ENCODE results near the gene VSIR. TPM values are rescaled to one million over a fixed set of nuclear protein-coding genes. Genes with fewer than 3 reads are reported as not detected.

VSIR gene
- total and polyA plus RNA-seq, 3 donors from 2014 or later = 26.1 to 54.6 (median 54.4) TPM

DNA sequence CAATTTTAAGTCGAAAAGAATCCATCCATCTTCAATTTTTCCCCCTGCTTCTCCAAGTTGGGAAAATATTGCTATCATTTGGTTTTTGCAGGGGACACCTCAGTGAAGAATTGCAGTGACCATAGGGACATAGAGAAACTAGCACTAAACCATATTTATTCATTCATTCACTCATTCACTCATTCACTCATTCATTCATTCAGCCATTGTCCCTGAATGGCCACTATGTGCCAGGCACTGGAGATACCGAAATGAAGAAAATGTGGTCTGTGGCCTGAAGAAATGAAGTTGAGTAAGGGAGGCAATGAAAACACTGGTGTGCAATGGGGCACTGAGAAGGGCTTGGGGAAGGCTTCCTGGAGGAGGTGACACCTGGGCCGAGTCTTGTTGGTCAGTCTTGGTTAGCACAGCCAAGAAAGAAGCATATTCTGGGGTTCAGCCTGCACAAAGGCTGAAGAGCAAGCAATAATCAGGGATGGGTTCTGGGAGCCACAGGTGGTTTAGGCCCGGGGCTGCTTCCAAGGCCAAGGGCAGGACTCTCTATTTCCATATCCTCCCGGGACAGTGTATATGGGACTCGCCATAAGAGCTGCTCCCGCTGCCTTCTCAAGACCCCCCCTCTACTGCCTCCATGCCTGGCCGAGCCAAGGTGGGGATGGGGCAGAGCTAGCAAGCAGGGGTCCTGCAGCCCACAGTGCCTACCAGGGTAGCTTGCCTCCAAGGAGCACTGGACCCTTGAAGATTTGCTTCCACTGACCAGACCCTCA lies 28.2 kb downstream of the VSIR start:
- no peaks in the 10 kb centered on the region for H3K36me3 ChIP-seq (ENCODE audit: low read depth, missing control alignments)
- no peaks in the 10 kb centered on the region for H3K27me3 ChIP-seq
- no peak overlapping the region for H3K27ac ChIP-seq
- H3K4me1 ChIP-seq = peaks cover 33% of the 10 kb centered on the region
- 64 to 84% methylated on average over 4 to 8 of the region's 8 CpGs for WGBS, 2 donors
- TF ChIP-seq, protein P1, sequence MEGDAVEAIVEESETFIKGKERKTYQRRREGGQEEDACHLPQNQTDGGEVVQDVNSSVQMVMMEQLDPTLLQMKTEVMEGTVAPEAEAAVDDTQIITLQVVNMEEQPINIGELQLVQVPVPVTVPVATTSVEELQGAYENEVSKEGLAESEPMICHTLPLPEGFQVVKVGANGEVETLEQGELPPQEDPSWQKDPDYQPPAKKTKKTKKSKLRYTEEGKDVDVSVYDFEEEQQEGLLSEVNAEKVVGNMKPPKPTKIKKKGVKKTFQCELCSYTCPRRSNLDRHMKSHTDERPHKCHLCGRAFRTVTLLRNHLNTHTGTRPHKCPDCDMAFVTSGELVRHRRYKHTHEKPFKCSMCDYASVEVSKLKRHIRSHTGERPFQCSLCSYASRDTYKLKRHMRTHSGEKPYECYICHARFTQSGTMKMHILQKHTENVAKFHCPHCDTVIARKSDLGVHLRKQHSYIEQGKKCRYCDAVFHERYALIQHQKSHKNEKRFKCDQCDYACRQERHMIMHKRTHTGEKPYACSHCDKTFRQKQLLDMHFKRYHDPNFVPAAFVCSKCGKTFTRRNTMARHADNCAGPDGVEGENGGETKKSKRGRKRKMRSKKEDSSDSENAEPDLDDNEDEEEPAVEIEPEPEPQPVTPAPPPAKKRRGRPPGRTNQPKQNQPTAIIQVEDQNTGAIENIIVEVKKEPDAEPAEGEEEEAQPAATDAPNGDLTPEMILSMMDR (IDR thresholded peaks at IDR 0.05) = no peak
- TF ChIP-seq POLR2A (IDR thresholded peaks at IDR 0.05) = no peak
- intact Hi-C loops (cut with DNase I; ENCODE audit: low total_unique reads) = no loop called here
- H3K4me3 ChIP-seq = no peak overlapping the region
- DNase-seq = no peak
- no peaks in the 10 kb centered on the region for H3K9me3 ChIP-seq

GRCh38 chr10:71743866-71744265 lies 29.5 kb downstream of the VSIR start:
- peaks cover 25% of the 10 kb centered on the region for H3K4me1 ChIP-seq
- TF ChIP-seq, protein P1 (IDR thresholded peaks at IDR 0.05) = no peak
- TF ChIP-seq POLR2A (IDR thresholded peaks at IDR 0.05) = no peak
- no peaks in the 10 kb centered on the region for H3K9me3 ChIP-seq
- DNase-seq = no peak
- WGBS, 2 donors = 88 to 93% methylated on average over 1 of the region's 1 CpG
- intact Hi-C loops (cut with DNase I; ENCODE audit: low total_unique reads) = no loop called here
- H3K27ac ChIP-seq = no peak overlapping the region
- no peaks in the 10 kb centered on the region for H3K27me3 ChIP-seq
- H3K36me3 ChIP-seq (ENCODE audit: low read depth, missing control alignments) = no peaks in the 10 kb centered on the region
- H3K4me3 ChIP-seq = no peak overlapping the region

DNA sequence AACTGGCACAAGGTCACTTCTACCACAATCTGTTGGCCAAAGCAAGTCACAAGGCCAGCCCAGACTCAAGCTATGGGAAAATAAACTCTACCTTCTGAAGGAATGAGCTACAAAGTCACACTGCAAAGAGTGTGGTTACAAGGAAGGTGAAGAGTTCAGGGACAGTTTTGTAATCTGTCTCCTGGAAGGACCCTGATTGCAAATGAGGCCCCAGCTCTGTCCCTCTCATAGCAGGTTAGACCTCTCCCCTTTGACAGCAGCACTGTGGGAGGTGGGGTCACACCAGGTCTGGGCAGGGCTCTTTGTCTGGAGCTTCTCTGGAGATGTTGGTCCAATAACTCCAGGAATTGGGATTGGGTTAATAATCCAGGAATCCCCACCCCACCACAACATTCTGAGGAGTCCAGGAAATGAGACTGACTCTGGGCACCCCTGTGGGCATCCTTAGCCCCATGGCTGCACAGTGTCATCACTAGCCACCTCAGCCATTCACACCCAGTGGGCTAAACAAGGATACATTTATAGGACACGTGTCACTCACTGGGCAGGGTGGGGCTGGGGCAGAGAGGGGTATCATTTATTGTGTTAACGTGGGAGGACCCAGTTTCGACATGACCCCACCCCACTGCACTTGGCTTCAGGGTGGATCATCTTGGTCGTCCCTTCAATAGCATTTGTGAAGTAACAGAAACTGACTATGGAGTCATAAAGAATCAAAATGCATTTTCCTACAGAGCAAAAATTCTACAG lies 30.1 kb downstream of the VSIR start:
- TF ChIP-seq, protein P1 (IDR thresholded peaks at IDR 0.05) = no peak
- no peak for TF ChIP-seq POLR2A (IDR thresholded peaks at IDR 0.05)
- H3K9me3 ChIP-seq = no peaks in the 10 kb centered on the region
- H3K27me3 ChIP-seq = no peaks in the 10 kb centered on the region
- intact Hi-C loops (cut with DNase I; ENCODE audit: low total_unique reads) = no loop called here
- H3K27ac ChIP-seq = no peak overlapping the region
- WGBS, 2 donors = 87 to 100% methylated on average over 4 of the region's 4 CpGs
- no peak overlapping the region for H3K4me3 ChIP-seq
- DNase-seq = no peak
- peaks cover 19% of the 10 kb centered on the region for H3K4me1 ChIP-seq
- H3K36me3 ChIP-seq (ENCODE audit: low read depth, missing control alignments) = no peaks in the 10 kb centered on the region

GRCh38 chr10:71742301-71743088 lies 30.8 kb downstream of the VSIR start:
- no peak overlapping the region for H3K27ac ChIP-seq
- no peaks in the 10 kb centered on the region for H3K27me3 ChIP-seq
- WGBS, 2 donors = 85 to 86% methylated on average over 10 of the region's 10 CpGs
- H3K36me3 ChIP-seq (ENCODE audit: low read depth, missing control alignments) = no peaks in the 10 kb centered on the region
- DNase-seq = no peak
- intact Hi-C loops (cut with DNase I; ENCODE audit: low total_unique reads) = no loop called here
- H3K4me3 ChIP-seq = no peak overlapping the region
- H3K9me3 ChIP-seq = no peaks in the 10 kb centered on the region
- TF ChIP-seq POLR2A (IDR thresholded peaks at IDR 0.05) = no peak
- TF ChIP-seq, protein P1 (IDR thresholded peaks at IDR 0.05) = no peak
- H3K4me1 ChIP-seq = peaks cover 16% of the 10 kb centered on the region

Data from testis (tissue), 3 donors.